A673 (cell line): ENCODE measurements around the gene TCEAL9.

Source experiments
- CTCF ChIP-seq: fragments of 300-800, 200-600 bp; sonication (generic); conservative IDR thresholded peaks from 2 replicates; pipeline ENCODE4 v1.5.1; 2017; ENCODE audit warnings: low read depth, mild to moderate bottlenecking, antibody characterized with exemption, low read length, moderate library complexity, mixed read lengths
- EZH2 ChIP-seq: fragments of 200-600 bp; sonication (generic); IDR thresholded peaks from 2 replicates; pipeline ENCODE4 v1.6.1; 2017; ENCODE audit warnings: borderline replicate concordance, low read depth, mild to moderate bottlenecking, mixed read lengths, antibody characterized with exemption, low read length; ENCODE audit not compliant: poor library complexity, severe bottlenecking

DNA sequence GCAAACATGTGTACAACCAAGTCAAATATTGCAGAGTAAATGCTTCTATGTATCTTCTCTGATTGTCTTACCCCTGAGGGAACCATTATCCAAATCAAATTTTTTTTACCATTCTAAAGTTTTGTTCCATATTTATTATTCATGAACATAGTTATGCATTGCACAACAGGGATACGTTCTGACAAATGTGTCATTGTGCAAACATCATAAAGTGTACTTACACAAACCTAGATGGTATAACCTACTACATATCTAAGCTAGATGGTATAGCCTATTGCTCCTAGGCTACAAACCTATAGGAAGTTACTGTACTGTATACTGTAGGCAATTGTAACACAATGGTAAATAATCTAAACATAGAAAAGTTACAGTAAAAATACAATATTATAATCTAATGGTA, 43.4 kb downstream of the TCEAL9 start:
- TF ChIP-seq CTCF (no peak), EZH2 (no peak)
